HCT116 (cell line): ENCODE measurements around the gene SLC35G3.

ENCODE experiments used
- CTCF ChIP-seq, 3 experiments: fragments of 200-600 bp in 1 of 3; sonication (generic) in 1 of 3; IDR thresholded peaks in 2 of 3; conservative IDR thresholded peaks in 1 of 3; 2 replicates each; pipeline ENCODE4 v1.5.1; 2012 to 2017; ENCODE audit warnings: low read depth in 2 of 3, low read length in 2 of 3, antibody characterized with exemption in 1 of 3, borderline replicate concordance in 1 of 3, control low read depth in 1 of 3, mild to moderate bottlenecking in 1 of 3, mixed read lengths in 1 of 3, mixed run types in 1 of 3, moderate library complexity in 1 of 3; ENCODE audit not compliant: insufficient read depth in 1 of 3
- POLR2A ChIP-seq: IDR thresholded peaks from 2 replicates; pipeline ENCODE4 v1.7.0; 2011; ENCODE audit warnings: borderline replicate concordance; ENCODE audit not compliant: insufficient read depth, insufficient read length; ENCODE audit errors: extremely low read depth
- POLR2AphosphoS5 ChIP-seq: IDR thresholded peaks from 2 replicates; pipeline ENCODE4 v1.6.1; 2011; ENCODE audit warnings: mild to moderate bottlenecking, low read depth, low read length, moderate library complexity
- RAD21 ChIP-seq: IDR thresholded peaks from 2 replicates; pipeline ENCODE4 v1.6.1; 2012; ENCODE audit warnings: low read depth, mild to moderate bottlenecking

DNA sequence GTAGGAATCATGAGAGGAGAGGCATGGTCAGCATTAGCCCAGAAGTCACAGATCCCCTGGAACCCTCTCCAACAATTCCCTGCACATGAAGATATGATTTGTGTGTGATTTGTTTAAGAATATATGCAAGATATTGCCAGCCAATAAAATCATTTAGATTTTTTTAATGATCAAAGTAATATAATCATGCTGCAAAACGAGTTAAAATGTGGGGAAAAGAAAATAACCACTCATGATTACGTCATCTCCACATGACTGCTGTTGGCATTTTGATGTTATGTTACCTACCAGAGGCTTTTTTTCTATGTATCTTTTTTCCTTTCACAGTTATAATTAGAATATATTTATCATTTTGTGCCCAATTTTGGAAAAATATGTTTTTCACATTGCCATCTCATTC, 22.4 kb downstream of the SLC35G3 start:
- no peak for TF ChIP-seq POLR2A
- TF ChIP-seq POLR2AphosphoS5: no peak
- no peak for TF ChIP-seq CTCF (IDR thresholded peaks at IDR 0.05 in 2 of 3, conservative IDR thresholded peaks at IDR 0.05 in 1 of 3; ENCODE audit: borderline replicate concordance in 1 of 3, insufficient read depth in 1 of 3, low read depth in 2 of 3, low read length in 2 of 3)
- TF ChIP-seq RAD21: no peak
